ENCODE measurements around the gene TMPRSS9.
A peak's percentile ranks its signal among the peaks of the same experiment; 100 is the strongest.

Gene TMPRSS9

GRCh38 chr19:2425622-2426581 lies 65.8 kb downstream of the TMPRSS9 start:
- no peak for DNase-seq
- in situ Hi-C loops (cut with MboI; ENCODE audit: low pct_unique_long_range_greater_than_20kb, low sequenced_read_pairs): no loop called here

DNA sequence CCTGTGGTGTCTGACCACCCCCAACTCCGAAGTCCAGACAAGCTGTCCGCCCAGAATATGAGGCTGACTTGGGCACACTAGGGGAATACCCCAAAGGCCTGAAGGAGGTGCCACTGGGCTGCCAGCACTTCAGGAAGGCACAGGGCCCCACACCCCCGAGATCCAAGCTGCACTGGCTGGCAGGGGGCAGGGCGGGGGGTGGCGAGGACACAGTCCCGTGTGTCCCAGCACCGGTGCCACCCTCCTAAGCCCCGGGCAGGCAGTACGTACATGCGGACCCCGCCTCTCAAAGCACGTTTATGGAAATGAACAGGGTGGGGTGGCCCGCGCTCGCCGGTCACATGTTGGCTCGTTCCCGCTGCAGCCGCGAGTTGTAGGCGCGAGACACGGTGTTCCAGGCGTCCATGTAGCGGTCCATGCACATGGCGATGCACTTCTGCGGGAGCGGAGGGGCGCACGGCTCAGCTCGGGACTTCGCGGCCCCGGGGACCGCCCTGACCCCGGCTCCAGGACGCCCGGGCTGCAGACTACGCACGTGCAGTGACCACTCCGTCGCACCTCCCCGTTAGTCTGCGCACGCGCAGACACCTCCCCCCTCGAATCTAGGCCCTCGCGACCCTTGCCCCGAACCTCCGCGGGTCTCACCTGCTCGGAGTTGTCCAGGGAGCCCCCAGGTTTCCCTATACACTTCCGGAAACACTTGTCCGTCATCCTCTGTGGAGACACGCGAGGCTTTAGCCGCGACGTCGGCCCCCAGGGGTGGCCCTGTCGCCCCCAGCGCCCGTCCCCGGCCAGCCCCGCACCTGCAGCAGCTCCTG lies 66.8 kb downstream of the TMPRSS9 start:
- in situ Hi-C loops (cut with MboI; ENCODE audit: low pct_unique_long_range_greater_than_20kb, low sequenced_read_pairs): no loop called here
- DNase-seq: peak; percentile 37

GRCh38 chr19:2427429-2428320 lies 67.6 kb downstream of the TMPRSS9 start, which contains the start of gene TIMM13:
TIMM13 (minus strand) TSS chr19:2427586; CDS start chr19:2427533, 53 bp downstream.
- in situ Hi-C loops (cut with MboI; ENCODE audit: low pct_unique_long_range_greater_than_20kb, low sequenced_read_pairs): no loop called here
- DNase-seq: peak; percentile 96

DNA sequence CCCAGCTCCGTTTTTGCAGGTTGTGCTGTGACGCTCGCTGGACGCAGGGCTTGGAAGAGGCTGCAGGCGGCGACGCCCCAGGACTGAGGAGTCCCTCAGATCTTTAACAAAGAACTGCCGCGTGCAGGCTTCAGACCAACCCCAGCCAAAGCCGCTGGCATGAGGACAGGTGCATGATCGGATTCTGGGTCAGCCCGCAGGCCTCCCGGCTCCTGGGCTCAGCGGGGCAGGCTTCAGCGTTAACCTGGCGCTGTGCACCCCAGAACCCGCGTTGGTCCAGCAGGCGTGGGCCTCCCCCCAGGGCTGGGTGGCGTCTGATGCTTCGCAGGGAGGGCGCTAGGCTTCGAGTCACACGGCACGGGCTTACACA lies 68.2 kb downstream of the TMPRSS9 start:
- in situ Hi-C loops (cut with MboI; ENCODE audit: low pct_unique_long_range_greater_than_20kb, low sequenced_read_pairs): no loop called here
- DNase-seq: no peak

DNA sequence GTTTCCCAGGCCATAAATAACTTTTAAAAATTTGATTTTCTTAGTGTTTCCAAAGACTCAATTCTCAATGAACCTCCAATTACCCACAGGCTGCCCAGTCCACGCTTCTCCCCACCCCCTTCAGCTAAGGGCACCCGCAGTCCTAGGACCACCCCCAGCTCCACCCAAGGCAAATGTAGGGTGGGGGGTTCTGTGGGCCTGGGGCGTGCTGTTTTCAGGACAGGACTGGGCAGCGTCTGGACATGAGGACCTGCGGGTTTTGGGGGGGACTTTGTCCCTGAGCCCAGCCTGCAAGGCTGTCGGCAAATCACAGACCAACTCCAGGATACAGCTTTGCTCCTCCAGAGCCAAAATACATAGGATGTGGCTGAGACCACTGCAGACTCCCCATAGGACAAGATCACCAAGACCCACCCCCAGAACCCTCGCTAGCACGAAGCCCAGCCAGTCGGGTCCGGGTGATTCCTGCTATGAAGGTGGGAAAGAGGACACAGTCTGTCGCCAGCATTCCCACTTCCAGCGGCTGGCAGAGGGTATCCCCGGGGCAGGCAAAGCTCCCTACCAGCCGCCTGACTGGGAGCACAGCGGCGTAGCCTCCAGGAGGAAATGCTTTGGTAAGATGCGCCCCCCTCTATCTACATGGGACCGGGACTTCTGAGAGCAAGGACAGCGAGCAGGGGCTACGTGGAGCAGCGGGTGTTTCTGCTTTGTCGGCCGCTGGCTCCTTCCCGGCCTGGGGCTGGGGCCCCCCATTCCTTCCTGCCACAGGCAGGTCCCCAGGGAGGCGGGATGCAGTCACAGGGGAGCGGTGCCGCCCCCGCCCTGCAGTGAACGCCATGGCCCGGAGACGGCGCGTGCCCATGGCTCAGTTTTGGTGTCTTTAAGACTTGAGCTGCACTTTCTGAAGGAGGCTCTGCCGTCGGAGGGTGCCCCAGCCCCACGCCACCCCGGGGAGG lies 69.0 kb downstream of the TMPRSS9 start:
- in situ Hi-C loops (cut with MboI; ENCODE audit: low pct_unique_long_range_greater_than_20kb, low sequenced_read_pairs): no loop called here
- no peak for DNase-seq

DNA sequence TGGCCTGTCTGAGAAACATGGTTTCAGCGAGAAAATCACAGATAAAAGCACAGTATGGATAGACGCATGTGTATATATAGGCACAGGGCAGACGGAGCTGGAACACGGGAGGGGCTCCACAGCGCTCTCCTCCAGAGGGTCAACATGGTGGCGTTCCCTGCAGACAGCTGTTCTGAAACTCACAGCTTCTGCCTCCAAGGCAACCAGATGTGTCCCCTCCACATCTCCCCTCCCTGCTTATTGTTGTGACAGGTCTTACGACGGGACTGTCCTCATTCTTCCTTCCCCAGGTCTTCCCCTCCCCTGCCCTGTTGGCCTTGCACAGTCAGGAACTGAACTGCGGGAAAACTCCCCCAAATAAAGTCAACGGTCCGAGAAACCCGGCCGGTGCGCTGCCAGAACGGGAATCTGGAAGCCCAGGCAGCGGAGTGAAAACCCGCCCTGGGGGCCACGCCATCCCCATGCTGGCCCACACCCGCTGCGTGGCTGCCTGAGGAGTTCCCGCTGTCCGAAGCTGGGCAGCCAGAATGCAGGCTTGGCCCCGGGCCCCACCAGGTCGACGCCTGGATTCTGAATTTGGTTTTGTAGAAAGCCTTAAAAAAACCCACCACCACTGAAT lies 70.0 kb downstream of the TMPRSS9 start:
- DNase-seq: no peak
- in situ Hi-C loops (cut with MboI; ENCODE audit: low pct_unique_long_range_greater_than_20kb, low sequenced_read_pairs): no loop called here

GRCh38 chr19:2431318-2432055 lies 71.4 kb downstream of the TMPRSS9 start:
- no peak for DNase-seq
- in situ Hi-C loops (cut with MboI; ENCODE audit: low pct_unique_long_range_greater_than_20kb, low sequenced_read_pairs): no loop called here

GRCh38 chr19:2432131-2432848 lies 72.2 kb downstream of the TMPRSS9 start:
- in situ Hi-C loops (cut with MboI; ENCODE audit: low pct_unique_long_range_greater_than_20kb, low sequenced_read_pairs): no loop called here
- no peak for DNase-seq

DNA sequence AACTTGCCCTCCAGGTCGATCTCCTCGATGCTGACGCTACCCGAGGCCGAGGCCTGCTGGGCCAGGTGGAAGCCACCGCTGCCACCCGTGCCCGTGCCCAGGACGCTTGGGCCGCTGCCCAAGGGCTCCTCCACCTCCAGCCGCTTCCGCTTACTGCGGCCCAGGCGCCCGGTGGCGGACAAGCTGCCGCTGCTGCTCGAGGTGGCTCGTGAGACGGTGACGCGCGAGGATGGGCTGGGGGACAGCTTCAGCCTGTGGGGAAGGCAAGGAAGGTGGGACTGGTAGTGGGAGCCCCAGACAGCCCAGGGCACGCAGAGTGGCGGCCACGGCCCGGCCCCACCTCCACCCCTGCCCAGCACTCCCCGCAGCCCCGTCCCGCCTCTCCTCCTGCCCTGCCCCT lies 73.8 kb downstream of the TMPRSS9 start:
- DNase-seq: no peak
- in situ Hi-C loops (cut with MboI; ENCODE audit: low pct_unique_long_range_greater_than_20kb, low sequenced_read_pairs): no loop called here

DNA sequence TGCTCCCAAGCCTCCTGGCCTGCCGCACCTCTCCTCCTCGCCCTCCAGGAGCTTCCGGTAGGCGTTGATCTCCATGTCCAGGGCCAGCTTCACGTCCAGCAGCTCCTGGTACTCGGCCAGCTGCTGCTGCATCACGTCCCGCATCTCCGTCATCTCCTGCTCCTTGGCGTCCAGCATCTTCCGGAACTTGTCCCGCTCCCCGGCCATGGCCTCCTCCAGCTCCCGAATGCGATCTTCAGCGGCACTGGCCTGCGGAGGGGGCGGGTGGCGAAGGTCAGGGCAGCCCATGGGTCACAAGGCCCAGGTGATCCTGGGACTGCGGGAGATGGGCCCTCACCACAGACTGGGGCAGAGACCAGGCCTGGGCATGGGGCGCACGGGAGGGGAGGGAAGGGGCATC lies 74.2 kb downstream of the TMPRSS9 start:
- in situ Hi-C loops (cut with MboI; ENCODE audit: low pct_unique_long_range_greater_than_20kb, low sequenced_read_pairs): no loop called here
- no peak for DNase-seq

DNA sequence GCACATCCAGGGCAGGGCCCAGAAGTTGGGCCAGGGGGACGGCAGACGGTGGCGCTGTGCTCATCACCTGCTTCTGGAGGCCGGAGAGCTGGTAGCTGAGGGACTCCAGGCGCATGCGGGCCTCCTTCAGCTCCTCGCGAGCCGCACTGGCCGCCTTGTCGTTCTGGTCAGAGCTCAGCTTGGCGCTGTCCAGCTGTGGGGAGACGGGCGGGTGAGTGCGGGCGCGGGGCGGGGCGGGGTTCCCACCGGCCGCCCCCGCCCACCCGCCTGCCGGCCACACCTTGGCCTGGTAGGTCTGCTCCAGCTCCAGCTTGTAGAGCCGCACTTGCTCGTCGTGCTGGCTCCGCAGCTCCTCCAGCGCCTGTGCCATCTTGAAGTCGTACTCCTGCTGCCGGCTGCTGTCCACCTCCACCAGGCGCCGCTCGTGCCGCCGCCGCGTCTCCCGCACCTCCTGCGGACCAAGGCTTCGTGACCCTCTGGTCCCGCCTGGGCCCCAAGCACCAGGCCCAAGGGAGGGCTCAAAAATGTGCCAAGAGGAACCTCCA lies 74.7 kb downstream of the TMPRSS9 start:
- DNase-seq: no peak

DNA sequence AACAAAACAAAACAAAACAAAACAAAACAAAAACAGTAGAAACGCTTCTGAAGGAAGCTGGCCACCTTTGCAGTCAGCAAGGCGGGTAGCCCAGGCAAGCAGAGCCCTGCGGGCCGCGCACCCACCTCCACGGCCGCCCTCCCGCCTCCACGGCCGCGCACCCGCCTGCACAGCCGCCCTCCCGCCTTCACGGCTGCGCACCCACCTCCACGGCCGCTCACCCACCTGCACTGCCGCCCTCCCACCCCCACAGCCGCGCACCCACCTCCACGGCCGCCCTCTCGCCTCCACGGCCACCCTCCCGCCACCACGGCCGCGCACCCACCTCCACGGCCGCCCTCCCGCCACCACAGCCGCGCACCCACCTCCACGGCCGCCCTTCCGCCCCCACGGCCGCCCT lies 76.3 kb downstream of the TMPRSS9 start:
- in situ Hi-C loops (cut with MboI; ENCODE audit: low pct_unique_long_range_greater_than_20kb, low sequenced_read_pairs): no loop called here
- DNase-seq: no peak

More for the DNA sequence above, 74.7 kb downstream of the TMPRSS9 start:
- in situ Hi-C loops (cut with MboI; ENCODE audit: low pct_unique_long_range_greater_than_20kb, low sequenced_read_pairs): no loop called here

DNA sequence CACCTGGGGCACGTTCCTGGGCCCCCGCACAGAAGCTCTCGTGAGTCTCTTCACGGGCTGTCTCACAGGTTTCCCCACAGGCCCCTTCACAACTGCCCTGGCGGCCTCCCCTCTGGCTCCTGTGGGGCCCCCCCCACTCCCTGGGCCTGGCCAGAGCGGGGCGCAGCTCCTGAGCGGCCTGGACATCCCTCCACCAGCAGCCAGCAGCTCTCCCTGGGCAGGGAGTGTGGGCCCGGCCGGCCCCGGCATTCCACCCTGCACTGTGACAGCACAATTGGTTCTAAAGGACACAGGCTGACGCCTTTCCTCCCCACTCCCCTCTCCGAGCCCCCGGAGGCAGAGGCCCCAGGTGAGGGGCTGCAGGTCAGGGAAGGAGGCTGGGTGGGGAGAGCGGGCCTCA lies 76.9 kb downstream of the TMPRSS9 start:
- no peak for DNase-seq
- in situ Hi-C loops (cut with MboI; ENCODE audit: low pct_unique_long_range_greater_than_20kb, low sequenced_read_pairs): no loop called here

GRCh38 chr19:2438178-2438577 lies 78.1 kb downstream of the TMPRSS9 start:
- in situ Hi-C loops (cut with MboI; ENCODE audit: low pct_unique_long_range_greater_than_20kb, low sequenced_read_pairs): no loop called here
- DNase-seq: no peak

- DNase-seq: no peak
- in situ Hi-C loops (cut with MboI; ENCODE audit: low pct_unique_long_range_greater_than_20kb, low sequenced_read_pairs): no loop called here
Observed at GRCh38 chr19:2440515-2440914, 80.5 kb downstream of the TMPRSS9 start.

DNA sequence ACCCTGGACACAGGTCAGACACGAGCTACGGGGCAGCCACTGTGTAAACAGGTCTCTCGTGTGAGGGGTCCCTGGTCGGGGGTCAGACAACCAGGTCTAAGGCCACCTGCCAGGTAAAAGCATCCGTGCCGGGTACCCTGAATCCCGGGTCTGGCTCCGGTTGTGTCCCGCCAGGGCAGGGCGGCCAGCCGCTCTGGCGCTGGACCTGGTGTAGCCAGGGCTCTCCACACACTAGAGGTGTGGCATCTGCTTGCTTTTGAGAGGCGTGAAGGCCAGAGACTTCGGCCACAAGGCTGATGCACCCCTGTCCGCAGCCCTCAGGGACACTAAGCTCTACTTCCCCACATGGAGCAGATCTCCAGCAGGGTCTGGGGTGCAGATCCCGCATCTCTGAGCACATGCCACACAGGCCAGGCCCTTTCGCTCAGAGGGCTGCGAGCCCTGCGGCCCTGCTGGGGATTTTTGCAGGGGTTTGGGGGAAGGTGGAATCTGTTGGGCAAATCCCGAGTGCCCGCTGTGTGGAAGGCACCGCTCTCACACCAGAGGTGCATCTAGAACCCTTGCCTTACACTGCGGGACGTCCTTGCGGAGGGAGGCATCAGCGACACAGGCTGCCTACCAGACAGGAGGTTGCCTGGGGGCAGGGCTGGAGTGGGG lies 81.2 kb downstream of the TMPRSS9 start:
- in situ Hi-C loops (cut with MboI; ENCODE audit: low pct_unique_long_range_greater_than_20kb, low sequenced_read_pairs): no loop called here
- no peak for DNase-seq
